Measurements from ENCODE around the gene BLZF1.

Gene BLZF1

GRCh38 chr1:169367096-169367685 lies 804 bp upstream of the BLZF1 start:
- DNase-seq (ENCODE audit: low read depth, low spot score) = no peak
- CTCF ChIA-PET = interaction anchor here (0.9 to 1.7 kb wide), 2 partner anchors 16 to 764 kb away, joined by 3 to 10 read pairs; no protein-coding TSS in a partner anchor
- H3K4me3 ChIP-seq (ENCODE audit: low read depth, low read length) = peak overlapping the region; percentile 87
- TF ChIP-seq CTCF (IDR thresholded peaks at IDR 0.05; ENCODE audit: insufficient read depth, low read length, missing control alignments) = no peak
- POLR2A ChIA-PET = interaction anchor here (0.8 kb wide), 1 partner anchor 764 kb away, joined by 4 read pairs; no protein-coding TSS in a partner anchor

GRCh38 chr1:169368406-169368769 lies 393 bp downstream of the BLZF1 start:
- H3K4me3 ChIP-seq (ENCODE audit: low read depth, low read length) = peak overlapping the region; percentile 87
- POLR2A ChIA-PET = no interaction called here
- TF ChIP-seq CTCF (IDR thresholded peaks at IDR 0.05; ENCODE audit: insufficient read depth, low read length, missing control alignments) = no peak
- CTCF ChIA-PET = interaction anchor here (1.7 kb wide), 1 partner anchor 765 kb away, joined by 10 read pairs; no protein-coding TSS in a partner anchor
- no peak for DNase-seq (ENCODE audit: low read depth, low spot score)

- no peak for TF ChIP-seq CTCF (IDR thresholded peaks at IDR 0.05; ENCODE audit: insufficient read depth, low read length, missing control alignments)
- POLR2A ChIA-PET = no interaction called here
- no peak overlapping the region for H3K4me3 ChIP-seq (ENCODE audit: low read depth, low read length)
- DNase-seq (ENCODE audit: low read depth, low spot score) = no peak
- CTCF ChIA-PET = no interaction called here
Observed at GRCh38 chr1:169371404-169371803, 3.4 kb downstream of the BLZF1 start.

GRCh38 chr1:169381162-169381561 lies 13.2 kb downstream of the BLZF1 start:
- no peak for TF ChIP-seq CTCF (IDR thresholded peaks at IDR 0.05; ENCODE audit: insufficient read depth, low read length, missing control alignments)
- POLR2A ChIA-PET = no interaction called here
- DNase-seq (ENCODE audit: low read depth, low spot score) = no peak
- CTCF ChIA-PET = no interaction called here
- no peak overlapping the region for H3K4me3 ChIP-seq (ENCODE audit: low read depth, low read length)

- DNase-seq (ENCODE audit: low read depth, low spot score) = no peak
- no peak overlapping the region for H3K4me3 ChIP-seq (ENCODE audit: low read depth, low read length)
- ChIA-PET CTCF (no interaction called here), POLR2A (no interaction called here)
- TF ChIP-seq CTCF (IDR thresholded peaks at IDR 0.05; ENCODE audit: insufficient read depth, low read length, missing control alignments) = no peak
Observed at GRCh38 chr1:169383449-169383848, 15.5 kb downstream of the BLZF1 start.

GRCh38 chr1:169387399-169387798 lies 19.4 kb downstream of the BLZF1 start:
- no peak for DNase-seq (ENCODE audit: low read depth, low spot score)
- POLR2A ChIA-PET = no interaction called here
- CTCF ChIA-PET = no interaction called here
- TF ChIP-seq CTCF (IDR thresholded peaks at IDR 0.05; ENCODE audit: insufficient read depth, low read length, missing control alignments) = no peak
- H3K4me3 ChIP-seq (ENCODE audit: low read depth, low read length) = no peak overlapping the region

Measured in AG04449 (cell line).